GM18870 (cell line): ENCODE measurements around the gene MAGI2.

Experiments used
- ATAC-seq: cut with Tn5 transposase; IDR thresholded peaks from one replicate; pipeline ENCODE4 v1.9.1; 2021; ENCODE audit warnings: moderate library complexity; ENCODE audit not compliant: unreplicated experiment

The MAGI2 gene

DNA sequence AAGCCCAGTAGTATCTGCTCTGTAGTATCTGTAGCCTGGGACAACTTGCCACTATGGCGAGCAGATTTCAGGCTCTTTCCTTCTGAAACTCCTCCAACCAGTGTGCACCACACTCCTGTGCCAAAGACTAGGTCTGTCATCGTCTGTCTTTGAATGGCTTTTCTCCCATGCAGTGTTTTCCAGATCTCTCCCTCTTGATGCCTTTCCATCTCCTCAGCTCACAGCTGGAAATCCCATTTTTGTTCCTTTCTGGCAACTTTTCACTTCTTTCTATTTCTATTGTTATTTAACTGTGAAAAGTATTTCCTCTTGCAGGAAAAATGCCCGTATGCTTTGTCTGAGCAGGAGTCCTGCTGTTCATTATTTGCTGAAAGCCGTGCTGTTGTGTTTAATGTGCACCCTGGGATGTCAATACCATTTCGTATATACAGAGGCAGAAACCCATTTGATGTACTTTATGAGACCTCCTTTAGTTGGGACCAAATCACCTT is 1281.2 kb downstream of the MAGI2 start:
- no peak for ATAC-seq

GRCh38 chr7:78171398-78171797 is 1282.1 kb downstream of the MAGI2 start:
- ATAC-seq, result no peak

DNA sequence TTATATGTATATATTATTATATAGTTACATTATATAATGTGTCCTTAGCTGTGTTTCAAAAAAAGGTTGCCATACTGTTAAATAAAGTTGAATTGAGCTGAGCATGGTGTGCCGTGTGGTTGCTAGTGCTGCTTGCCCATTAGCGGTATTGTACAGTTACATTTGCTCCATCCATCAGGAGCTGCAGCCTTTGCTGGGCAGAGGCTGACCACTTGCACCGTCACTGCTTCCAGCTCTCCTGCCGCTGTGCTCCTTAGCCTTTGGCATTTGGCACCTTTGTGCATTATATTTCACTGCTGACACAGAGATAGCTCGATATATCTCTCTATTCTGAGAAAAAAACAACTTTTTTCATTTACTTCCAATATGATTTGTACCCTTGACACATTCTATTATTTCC is 1282.7 kb downstream of the MAGI2 start:
- no peak for ATAC-seq

GRCh38 chr7:78169992-78170391 is 1283.5 kb downstream of the MAGI2 start:
- ATAC-seq, result no peak

DNA sequence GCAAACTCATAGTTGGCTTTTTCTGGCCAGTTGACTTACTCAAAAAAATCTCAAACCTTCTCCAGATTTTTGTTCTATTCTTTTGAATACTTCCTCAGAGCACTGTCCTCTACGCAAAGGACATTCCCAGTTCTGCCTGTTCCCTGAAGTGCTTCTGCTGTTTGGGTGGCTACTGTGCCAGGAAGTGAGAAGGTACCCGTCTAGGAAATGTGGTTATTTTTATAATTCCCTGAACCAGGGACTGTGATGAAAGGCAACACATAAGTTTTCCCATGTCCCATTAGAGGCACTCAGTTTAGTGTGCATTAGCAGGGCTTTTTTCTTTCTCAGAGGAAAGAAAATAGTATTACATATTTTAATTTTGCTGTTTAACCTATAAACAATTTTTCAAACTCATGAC is 1284.6 kb downstream of the MAGI2 start:
- ATAC-seq, result no peak

DNA sequence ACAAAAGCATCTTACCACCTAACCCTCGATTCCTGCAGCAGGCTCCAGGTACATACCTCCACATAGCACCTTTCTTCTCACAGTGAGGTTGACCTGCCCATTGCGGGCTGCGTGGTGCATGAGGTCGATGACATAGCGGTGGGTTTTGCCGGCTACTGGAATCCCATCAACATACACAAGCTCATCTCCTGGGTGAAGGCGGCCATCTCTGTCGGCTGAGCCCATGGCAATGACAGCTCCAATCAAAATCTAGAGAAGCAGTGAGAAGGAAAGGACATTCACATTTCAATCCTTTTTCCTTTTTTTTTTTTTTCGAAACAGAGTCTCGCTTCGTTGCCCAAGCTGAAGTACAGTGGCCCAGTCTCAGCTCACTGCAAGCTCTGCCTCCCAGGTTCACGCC is 1285.6 kb downstream of the MAGI2 start:
- ATAC-seq, result no peak

DNA sequence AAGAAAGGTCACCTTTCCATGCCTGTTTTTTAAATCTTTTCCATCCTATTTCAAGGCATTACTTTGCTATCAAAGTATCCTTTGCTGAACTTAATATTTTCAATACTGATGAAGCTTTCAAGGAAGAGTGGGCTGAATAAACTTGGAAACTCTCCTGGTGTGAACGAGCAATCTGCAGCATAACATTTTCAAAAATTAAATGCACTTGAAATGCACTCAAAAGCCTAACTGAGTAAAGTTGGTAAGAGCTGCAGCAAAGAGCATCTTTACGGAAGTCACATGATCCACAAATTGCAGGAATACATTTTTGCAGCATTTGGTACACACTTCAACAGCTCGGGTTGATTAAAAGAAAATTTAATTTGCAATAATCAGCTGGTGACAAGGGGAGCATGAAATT is 1287.6 kb downstream of the MAGI2 start:
- no peak for ATAC-seq

GRCh38 chr7:78165454-78165853 is 1288.0 kb downstream of the MAGI2 start:
- ATAC-seq, result no peak

DNA sequence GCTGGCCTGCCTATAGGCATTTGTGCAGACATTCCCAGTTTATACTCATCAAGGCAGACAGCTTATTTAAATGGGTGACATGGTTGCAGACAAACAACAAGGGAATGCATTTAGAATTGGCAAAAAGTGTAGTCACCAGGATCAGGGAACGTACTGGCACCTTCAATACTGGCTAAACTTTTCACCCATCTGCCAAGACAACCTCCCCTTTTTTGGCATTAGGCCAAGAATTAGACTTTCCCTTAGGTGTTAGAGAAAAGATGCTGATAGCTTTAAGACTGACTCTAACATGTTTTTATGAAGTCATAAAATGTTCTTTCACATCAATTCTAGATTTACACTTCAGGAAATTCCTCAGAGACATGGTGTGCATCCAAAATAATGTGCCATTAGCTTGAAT is 1289.0 kb downstream of the MAGI2 start:
- ATAC-seq, result no peak

- ATAC-seq, result no peak
Observed at GRCh38 chr7:78161781-78162180, 1291.7 kb downstream of the MAGI2 start.

- no peak for ATAC-seq
Observed at GRCh38 chr7:78159545-78159944, 1293.9 kb downstream of the MAGI2 start.

DNA sequence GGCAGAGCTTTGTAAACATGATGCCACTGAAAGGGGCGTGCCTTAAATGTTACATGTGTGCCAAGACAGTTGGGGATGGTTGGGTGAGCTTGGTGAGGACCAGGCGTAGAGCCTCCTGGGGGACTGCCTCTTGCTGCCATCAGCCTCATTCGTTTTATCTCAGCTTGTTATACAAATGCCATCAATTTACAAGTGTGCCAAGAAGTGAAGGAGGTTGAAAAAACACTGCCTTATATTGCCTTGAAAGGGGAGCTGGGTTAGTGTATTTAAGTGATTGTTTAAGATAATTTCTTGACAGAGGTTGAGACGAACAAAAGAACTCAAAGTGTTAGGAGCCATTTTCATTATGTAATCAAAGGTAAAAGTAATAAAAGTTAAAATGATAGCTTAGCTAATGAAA is 1300.2 kb downstream of the MAGI2 start:
- no peak for ATAC-seq

DNA sequence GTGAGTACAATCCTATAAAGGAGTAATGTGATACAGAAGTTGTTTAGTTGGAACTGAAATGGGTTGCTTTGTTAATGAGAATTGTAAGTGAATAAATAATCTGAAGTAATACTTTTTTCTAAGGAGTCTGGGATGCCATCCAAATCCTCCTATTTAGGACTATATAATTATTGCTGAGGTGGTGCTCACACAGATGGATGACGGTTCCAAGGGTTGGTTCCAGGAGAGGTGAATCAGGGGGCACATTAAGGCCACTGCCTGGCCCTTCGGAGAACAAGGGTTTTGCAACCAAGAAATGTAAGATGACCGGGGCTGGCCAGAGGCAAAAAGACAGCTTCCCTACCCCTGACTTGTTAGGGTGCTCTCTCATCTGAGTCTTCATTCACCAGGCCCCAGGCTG is 1302.2 kb downstream of the MAGI2 start:
- ATAC-seq, result no peak

- no peak for ATAC-seq
Observed at GRCh38 chr7:78149787-78150186, 1303.7 kb downstream of the MAGI2 start.

GRCh38 chr7:78148166-78148894 is 1305.1 kb downstream of the MAGI2 start:
- no peak for ATAC-seq

DNA sequence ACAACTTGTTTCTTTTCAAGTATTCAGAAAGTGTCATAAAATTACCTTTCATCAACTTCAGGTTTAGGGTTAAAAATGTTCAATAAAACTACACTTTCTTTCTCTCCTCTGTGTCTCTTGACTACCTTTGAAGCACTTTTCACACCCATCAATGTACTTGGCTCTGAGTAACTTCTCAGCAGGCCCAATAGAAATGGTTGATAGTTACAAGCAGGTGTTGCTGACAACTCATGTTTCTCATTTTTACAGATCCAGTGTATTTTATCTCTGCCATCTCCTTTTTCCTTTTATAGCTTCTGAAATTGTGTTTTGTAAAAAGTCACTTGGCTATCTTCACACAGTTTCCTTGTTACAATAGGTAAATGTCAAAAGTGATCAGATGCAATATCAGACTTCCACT is 1306.9 kb downstream of the MAGI2 start:
- no peak for ATAC-seq

DNA sequence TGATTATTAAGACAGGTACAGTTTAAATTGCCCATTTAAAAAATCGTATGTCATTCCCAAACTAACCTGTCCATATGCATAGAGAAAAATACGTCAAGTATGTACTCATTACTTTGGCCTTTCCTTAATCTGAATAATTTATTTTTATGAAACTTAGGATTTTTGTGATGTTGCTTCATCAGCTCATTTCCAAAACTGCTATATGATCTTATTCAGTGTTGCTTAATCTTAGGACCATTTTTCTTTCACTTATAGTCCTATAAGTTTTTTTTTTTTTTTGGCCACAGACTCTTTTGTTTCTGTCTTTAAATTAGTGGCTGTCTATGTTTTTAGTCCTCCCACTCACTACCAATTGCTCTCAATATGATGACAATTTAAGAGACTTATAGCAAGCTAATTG is 1309.8 kb downstream of the MAGI2 start:
- no peak for ATAC-seq

GRCh38 chr7:78141522-78142281 is 1311.8 kb downstream of the MAGI2 start:
- no peak for ATAC-seq

- no peak for ATAC-seq
Observed at GRCh38 chr7:78140109-78140508, 1313.4 kb downstream of the MAGI2 start.

- ATAC-seq, result no peak
Observed at GRCh38 chr7:78139335-78139734, 1314.1 kb downstream of the MAGI2 start.

DNA sequence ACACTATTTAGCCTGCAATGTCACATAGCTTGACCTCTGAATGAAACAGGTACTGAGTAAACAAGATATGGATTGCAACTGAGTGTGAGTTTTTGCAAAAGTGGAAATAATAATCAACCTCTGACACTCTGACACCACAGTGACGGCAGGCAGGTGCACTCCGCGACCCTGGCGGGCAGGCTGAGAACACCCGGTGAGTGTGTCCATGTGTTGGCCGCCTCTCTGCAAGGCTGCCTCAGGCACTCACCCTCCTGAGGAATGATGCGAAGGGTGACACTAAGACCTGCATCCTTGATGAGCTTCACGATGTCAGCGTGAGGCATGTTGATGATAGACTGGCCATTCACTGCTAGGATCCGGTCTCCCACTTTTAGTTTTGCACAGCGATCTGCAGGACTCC is 1318.7 kb downstream of the MAGI2 start:
- ATAC-seq, result no peak

DNA sequence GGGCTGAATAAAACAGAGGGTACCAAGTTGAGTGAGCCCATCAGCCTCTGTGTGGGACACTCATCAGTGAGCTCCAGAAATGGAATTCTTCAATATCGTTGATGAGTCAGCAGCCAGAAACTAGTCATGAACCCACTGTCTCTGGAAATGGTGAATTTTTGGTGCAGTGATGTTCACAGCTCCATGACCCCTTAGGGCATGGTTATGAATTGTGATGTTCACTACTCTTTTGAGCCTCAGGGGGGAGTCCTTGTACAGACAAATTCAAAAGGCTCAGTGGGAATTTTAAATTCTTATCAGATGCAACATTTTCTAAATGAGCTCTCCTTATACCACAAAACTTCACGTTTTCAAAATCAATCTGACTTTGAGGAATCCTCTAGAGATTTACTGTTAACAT is 1319.2 kb downstream of the MAGI2 start:
- ATAC-seq, result no peak
